HG02588 (cell line): Measurements from ENCODE around the gene LGI2.

Experiments
- ATAC-seq: cut with Tn5 transposase; IDR thresholded peaks from one replicate; pipeline ENCODE4 v1.9.1; 2021; ENCODE audit warnings: mild to moderate bottlenecking, moderate library complexity; ENCODE audit not compliant: unreplicated experiment

Gene LGI2

DNA sequence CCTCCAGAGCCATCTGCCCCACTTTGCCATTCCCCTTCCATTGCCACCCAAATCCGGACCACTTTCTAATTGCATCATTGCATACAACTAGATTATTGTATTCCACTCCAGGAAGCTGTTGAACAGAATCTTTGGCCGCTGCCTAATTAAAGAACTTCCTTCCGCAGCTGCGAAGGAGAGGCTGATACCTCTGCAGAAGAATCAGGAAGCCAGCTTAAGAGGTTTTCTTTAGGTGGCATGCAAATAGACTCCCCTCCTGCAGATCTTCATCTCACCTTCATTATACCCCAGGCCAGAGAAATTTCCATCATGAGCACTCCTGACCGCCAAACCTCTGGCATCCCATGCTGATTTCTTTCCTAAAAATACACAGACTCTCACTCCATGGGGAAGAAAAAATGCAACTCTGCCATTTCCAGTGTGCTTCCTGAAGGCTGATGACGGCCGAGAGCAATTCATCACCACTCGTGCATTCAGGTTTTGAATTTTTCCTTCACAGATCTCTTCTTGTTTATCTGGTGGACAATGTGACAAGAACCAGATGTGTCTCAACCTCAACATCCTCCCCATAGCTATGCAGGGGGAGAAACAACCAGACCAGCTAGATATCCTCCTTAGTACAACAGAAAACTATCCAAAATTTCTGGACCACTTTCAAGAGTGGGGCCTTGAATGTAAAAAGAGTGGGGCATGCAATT, 31.2 kb downstream of the LGI2 start:
- ATAC-seq = no peak

DNA sequence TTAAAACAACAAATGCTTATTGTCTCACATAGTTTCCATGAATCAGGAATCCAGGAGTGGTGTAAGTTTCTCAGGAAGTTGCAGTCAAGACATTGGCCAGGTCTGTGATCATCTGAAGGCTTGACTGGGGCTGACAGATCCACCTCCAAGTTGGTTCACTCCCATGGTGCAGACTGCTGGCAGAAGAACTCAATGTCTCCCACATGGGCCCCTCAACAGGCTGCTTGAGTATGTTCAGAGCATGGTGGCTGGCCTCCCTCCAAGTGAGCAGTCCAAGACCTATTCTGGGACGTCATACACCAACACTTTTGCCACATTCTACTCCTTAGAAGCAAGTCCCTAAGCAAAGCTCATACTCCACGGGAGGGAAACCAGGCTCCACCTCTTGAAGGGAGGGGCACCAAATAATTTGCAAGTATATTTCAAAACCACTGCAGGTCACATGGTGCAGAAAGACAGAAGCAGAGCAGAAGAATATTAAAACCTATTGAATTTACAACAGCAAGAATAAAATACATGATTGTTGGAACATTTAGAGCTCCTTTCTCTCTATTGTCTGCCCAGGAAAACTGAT, 35.3 kb downstream of the LGI2 start:
- no peak for ATAC-seq

DNA sequence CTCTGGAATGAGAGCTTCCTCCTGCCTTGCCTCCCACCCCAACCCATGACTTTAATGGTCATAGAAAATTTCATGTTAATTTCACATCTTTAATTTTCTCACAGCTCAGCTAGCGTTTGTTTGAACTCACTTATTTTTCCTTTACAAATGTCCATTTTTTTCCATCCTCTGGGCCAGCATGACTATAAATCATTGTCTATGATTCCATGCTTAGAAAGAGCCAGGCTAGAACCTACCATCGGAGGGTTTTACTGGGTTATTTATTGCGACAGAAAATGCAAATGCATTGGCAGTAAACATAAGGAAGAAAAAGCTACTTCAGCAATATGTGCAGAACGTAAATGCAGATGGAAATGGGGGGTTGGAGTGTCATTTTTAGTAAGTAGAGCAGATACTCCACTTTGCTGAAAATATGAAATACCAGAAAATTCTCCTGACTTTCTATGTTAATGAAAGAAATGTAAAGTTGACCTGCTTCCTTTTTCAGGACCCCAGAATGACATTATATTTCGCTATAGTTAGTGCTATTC, 37.1 kb downstream of the LGI2 start:
- no peak for ATAC-seq

DNA sequence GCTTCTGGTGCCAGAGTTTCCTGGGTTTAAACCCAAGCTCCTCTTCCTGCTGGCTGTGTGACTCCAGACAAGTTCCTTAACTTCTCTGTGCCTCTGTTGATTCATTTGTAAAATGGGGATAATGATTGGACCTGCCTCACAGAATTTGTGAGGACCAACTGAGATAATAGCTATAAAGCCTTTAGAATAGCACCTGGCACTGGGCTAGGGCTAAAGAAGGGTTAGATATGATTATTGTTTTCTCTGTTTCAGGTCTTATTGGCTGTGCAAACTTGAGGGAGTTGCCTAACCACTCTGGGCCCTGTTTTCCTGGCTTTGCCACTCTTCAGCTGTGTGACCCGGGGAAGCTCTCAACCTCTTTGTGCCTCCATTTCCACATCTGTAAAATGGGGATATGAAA, 37.8 kb downstream of the LGI2 start:
- no peak for ATAC-seq

DNA sequence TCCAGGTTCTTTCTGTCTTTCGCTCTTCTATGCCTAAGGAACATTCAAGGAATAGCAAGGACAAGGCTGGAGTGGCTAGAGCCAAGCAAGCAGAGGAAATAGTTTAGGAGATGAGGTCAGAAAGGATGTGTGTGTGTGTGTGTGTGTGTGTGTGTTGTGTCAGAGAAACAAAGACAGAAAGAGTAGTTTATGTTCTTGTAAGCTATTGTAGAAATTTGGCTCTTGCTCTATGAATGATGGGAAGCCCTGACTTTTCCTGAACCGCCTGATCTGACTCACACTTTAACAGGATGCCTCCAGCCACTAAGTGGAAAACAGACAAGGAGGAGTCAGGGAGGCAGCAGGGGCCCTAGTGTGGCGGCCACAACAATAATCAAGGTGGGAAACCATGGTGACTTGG, 39.7 kb downstream of the LGI2 start:
- ATAC-seq = no peak

DNA sequence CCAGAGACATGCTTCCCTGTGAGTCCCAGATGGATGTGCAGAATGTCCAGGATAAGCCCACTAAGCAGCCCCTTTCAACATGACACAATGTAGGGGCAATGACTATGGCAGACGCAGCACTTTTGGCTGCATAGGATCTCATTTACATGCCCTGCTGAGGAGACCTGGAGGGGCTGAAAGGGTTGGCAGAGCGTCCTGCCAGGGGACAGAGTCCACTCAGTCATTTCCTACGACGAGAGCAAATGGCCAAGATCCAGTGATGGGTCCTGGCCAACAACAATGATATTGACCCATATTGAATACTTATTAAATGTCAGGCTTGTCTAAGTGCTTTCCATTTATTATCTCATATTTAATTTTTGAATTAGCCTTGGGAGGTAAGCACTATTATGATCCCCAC, 41.4 kb downstream of the LGI2 start:
- no peak for ATAC-seq

DNA sequence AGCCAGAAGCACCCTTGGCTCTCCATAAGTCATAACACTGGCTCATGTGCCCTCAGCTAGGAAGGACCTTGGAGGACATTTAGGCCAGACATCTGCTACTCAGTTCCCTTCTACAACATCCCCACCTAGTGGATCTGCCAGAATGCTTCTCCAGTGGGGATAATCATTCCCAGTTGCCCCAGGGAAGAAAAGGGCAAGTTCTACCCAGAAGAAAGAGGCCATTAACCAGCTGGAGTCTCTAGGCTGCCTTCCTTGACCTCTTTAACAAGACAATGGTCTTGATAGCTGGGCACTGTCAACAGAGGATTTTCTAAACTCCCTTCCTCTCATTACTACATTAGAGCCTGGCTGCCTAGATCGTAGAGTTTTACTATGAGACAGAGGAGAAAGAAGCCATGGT, 42.0 kb downstream of the LGI2 start:
- no peak for ATAC-seq

DNA sequence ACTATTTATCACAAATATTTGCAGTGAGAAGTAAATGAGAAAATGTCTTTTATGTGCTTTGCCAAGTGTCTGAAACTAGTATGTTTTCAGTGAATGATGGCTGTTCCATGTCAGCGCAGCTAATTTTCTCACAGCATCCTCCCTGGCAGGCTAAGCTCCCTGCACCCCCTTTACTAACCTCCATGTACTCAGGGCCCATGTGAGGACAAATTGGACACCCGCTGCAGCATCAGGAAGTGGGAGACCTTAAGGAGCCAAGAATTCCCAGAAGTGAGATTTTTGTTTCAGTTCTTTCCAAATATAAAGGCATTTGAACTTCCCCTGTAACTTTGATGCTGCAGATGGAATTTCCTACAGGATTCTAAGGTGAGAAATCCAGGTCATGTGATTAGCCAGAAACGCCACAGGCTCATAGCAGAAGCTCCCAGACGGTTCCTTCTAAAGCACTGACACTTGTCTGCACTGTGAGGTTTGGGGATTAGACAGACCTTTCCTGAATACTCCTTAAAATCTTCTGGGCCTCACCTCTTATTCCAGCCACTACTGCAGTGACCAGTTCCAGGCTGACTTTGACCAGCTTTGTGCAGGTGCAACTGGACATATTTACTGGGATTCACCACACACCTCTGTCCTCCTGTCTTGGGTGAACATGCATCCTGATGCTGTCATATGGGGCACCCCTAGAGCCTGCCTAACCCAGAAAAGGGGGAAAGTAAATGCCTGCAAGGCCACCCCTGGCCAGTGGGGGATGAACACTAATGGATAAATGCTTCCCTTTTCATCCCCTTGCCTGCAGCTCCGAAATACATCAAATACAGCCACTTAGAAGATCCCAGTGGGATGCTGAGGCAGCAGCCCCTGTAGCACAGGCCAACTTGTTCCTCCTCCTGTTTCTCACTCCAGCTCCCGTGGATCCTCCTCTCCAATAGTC, 45.9 kb downstream of the LGI2 start:
- no peak for ATAC-seq

DNA sequence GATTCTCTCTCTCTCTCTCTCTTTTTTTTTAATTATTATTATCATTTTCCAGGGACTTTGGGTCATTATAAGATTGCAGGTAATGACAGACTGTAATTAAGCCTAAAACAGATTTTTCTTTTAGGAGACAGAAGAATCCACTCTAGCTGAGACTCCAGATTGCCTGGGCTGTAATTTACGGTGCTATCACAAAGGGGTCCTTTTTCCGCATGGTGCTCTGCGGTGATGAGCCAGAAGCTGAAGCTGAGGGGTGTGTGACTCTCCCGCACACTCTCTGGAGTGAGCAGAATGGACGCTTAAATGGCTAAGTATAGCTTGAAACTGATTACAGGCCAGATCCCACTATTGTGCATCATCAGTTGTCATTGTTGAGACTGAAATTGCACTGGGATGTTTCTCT, 50.0 kb downstream of the LGI2 start:
- no peak for ATAC-seq

DNA sequence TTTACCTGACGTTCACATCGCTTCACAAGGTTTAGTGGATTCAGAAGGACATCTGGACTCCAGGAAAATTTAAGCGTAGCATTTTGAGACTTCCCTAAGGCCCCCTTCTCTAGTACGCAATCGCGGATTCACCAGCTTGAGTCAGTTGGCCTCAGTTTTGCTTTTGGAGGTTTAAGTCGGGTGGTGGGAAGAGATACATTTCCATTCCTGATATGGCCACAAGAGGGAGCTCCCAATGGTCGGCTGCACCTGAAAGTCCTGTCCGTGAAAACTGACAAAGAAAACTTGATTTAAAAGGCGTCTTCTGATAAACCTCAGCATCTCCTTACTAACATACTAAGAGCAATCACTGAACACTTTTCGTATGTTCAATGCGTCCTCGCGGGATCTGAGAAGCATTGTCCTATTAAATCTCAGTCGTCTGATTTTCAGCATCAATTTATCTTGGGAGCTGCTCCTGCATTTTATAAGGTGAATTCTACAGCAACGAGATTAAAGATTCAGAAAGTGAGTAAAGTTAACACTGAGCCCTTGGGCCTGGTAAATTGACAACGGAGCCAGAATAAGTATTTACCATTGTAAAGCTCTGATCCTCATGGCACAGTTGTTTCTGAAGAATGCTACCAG, 50.6 kb downstream of the LGI2 start:
- ATAC-seq = peak; percentile 76

DNA sequence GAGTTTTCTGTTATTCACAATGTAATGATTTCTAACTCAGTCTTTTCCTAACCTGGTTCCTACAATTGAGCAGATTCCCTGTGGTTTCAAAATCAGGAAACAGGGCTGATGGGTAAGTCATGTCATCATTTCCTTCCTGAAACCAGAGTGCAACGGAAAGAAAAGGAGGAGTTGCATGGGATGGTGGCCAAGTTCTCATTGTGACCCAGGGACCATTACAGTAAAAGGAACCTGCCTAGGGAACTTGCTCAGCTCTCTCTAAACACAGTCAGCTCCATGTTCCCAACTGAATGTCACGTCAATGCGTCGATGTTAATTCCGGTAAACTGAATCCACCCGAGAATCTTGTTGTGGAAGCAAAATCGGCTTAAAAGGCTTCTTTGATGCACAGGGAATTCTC, 51.2 kb downstream of the LGI2 start:
- no peak for ATAC-seq

DNA sequence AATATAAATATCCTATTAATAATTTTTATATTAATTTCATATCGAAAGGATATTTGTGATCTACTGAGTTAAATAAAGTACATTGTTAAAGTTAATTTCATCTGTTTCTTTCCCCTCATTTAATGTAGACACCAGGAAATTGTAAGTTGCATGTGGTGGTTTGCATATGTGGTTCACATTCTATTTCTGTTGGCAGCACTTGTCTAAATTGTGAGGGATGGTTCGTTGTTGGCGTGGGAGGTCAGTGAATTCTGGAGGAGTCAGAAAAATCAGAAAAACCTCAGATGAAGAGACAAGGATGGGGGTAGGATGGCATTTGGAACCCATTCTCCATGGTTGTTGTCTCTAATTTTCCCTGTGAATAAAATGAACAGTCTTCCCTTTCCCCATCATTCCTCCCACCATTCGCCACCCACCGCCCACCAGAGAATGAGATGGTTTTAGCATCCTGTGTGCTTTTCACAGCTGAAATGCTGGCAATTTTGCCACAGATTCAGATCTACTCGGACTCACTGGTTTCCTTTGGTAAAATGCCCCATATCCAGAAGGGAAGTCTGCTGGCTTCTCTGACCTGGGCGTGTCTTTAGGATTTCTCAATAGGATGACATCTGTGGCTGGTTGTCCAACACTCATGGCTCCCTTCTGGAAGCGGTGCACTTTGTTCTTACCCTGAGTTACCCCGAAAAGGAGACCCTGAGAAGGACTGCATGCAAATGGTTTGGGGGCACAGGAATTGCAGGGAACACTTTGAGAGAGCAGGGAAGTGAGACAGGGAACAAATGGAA, 52.3 kb downstream of the LGI2 start:
- ATAC-seq = no peak

DNA sequence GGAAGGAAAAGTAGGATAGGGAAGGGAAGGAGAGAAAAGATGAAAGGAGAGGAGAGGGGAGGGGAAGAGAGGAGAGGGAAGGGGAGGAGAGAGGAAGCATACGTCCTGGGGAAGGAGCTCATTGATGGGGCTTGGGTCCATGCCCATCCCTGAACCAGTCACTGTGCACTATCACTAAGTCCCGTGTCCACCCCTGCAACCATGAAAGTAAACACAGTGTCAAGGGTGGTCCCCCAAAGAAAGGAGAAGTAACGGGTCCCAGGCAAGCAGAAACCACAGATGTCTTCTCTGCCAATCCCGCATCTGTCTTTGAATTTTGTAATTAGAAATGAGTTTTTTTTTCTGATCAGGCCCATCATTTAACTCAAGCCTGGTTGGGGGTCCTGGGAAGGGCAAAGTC, 55.2 kb downstream of the LGI2 start:
- ATAC-seq = no peak

DNA sequence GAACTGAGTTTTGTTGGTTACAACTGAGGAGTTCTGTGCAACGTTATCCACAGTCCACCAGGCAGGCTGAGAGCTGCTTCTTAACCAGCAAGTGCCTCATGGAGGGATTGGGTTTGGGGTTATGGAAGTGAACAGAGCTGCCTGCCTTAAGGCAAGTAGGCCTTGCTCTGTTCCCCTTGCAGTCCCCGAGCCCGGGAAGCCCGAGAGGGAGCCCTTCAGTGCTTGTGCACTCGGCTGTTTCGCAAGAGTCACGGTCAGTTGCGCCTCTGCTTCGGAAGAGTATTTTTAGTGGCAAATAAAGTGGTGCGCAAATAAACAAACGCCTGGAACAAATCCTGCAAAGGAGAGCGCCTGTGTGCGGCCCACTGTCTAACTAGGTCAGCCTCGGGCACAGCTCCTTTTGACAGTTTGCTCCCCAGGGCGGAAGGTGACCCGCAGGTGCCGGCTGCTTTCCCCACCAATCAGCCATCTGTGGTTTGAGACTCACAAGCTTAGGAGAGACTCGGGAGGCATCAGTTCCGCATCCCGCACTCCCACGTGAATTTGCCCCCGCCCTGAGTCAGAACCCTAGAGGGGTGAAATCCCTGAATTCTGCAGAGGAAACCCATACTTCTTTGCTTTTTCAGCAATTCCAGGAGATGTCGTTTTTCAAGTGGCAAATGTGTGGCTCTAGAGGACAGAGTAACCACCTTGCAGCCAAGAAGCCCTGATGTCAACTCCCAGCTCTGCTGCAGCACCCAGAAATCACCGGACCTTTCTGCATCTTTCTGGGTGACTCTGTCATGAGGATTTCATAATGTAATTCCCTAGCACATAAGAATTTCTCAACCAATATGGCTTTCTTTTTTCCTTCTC, 56.8 kb downstream of the LGI2 start:
- no peak for ATAC-seq

DNA sequence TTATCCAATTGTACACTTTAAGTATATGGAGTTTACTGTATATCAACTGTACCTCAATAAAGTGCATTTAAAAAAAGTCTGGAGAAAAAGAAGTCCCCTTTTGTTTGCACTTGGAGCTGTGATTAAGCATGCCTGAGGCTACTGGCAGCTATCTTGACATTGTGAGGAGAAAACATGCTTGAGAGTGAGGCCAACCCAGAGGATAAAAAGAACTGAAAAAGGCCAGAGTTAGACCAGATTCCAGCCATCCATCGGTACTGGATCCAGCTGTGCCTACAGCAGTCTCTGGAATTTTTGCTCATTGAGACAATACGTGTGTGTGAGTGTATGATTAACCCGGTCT, 57.4 kb downstream of the LGI2 start:
- no peak for ATAC-seq

DNA sequence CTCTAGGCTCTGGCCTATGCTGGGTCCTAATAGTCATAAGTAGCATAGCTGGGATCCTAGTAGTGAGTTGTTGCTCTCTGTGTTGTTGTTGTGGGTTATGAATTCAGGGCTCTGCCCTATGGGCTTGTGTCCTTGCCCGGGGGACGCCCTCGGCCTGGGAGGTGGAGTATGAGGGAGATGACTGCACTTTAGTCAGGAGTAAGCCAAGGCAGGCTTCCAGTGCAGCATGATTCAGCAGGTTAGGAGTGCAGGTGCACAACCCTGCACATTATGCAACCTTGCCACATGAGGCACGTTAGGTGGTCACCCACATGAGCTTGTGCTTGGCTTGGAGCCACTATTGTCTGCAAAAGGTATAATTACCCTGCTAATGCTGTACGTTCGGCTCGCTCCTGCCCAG, 59.6 kb downstream of the LGI2 start:
- ATAC-seq = no peak

DNA sequence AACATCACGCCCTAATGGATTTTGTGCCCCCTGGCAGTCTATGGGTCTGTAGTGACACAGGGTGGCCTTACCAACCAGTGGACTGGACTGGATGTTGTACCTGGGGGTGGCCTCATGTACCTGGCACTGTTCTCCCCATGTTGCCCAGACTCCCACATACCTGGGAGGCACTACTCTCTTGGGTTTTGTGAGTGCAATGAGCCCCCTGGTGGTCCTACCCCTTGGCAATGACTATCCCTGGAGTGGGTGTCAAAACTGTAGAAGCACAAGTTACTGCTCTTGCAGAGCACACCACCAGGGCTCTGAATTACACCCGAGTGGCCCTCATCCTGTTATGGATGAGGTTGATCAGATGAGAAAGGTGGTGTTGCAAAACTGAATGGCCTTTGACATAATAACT, 60.1 kb downstream of the LGI2 start:
- no peak for ATAC-seq

DNA sequence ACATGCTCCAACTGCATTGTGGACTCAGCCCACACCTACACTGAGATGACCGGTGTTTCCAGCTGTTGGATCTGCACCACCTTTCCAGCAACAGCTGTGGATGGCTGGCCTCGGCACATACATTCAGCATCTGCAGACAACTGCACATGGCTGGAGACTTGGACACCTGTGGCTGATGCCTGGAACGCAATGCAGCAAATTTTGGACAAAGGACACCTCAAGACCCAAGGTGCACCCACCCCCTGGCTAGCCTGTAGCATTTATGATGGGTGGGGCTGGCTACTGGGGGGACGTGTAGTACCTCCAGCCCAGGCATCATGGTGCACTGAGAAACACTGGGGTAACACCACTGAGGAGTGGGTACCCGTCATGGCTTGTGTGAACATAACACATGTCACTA, 60.6 kb downstream of the LGI2 start:
- no peak for ATAC-seq

DNA sequence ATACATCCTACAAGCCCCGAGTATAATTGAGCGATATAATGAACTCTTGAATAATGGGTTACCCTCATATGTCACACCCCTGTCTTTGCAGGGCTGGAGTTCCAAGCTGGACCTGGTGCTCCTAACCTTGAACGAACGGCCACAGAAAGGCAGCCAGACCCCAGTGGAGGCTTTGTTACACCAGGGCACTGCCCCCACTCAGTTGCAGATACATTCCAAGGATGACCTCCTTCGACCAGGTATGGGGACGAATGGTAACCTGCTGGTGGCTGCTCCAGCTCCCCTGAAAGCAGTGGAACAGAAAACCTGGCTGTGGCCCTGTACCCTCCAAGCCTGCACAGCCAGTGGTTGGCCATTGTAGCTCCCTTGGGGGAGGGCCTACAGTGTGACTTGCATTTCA, 61.3 kb downstream of the LGI2 start:
- no peak for ATAC-seq

DNA sequence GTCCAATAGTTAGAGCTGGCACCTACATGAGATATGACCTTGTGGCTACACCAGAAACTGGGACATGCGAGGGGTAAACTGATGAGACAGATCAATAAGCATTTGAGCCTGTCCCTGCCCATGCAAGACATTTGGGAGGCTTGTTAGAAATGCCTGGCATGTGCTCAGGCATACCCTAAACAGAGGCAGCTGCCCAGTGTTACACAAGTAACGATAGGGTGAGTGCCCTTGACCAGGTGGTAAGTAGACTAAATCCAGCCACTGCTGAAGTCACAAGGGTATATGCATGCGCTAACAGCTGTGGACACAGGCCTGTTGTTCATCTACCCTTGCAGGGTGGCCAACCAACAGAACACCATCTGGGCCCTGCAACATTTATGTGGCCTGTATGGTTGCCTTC, 61.8 kb downstream of the LGI2 start:
- ATAC-seq = no peak
